Head of caudate nucleus (tissue), 42 donors: ENCODE results near the gene PRKAA1.
"Not testable (repeated sequence)": the region's sequence is repeated elsewhere in the genome, so short reads cannot be mapped to it uniquely, and the experiment has no call there.

ENCODE experiments used
- DNase-seq, 42 donors: peaks; one replicate each; pipeline versions ENCODE4 v3.0.0 to v3.0.0-alpha.2; 2020 to 2021; ENCODE audit warnings: mixed read lengths in 7 of 42
- intact Hi-C: fragments of 100-400 bp; cut with DNase I; formaldehyde crosslinking; loops from one replicate; pipeline ENCODE4 v1.15.0; 2022

The PRKAA1 gene

DNA sequence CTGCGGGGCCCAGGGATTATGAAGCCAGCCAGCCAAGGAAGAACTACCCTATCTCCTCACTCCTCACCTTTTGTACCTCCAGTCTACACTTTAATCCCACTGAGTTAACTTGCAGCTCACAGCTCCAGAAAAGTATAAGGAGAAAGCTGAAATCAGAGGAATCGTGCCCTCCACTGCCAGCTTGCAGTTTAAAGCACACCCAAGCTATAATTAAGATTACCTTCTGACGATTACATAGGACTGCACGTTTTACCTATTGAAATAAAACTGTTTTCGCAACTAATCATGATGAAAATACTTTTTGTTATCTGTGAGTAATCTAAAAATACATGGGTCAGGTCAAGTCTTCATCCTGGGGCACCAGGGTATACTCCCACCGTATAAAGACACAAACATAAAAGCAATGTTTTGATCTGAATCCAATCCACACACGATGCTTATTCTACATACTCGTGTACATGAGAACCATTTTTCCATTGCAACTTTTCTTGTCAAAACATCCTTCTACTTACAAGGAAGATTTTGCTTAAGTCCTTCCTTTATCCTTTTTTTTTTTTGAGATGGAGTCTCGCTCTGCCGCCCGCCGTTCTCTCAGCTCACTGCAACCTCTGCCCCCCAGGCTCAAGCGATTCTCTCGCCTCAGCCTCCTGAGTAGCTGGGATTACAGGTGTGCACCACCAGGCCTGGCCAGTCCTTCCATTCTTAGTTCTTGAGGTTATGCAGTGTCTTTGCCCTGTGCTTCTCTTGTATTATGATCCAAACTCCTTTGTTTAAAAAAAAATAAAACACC, 29.2 kb upstream of the PRKAA1 start:
- DNase-seq, result no peak
- intact Hi-C loops, result no loop called here

DNA sequence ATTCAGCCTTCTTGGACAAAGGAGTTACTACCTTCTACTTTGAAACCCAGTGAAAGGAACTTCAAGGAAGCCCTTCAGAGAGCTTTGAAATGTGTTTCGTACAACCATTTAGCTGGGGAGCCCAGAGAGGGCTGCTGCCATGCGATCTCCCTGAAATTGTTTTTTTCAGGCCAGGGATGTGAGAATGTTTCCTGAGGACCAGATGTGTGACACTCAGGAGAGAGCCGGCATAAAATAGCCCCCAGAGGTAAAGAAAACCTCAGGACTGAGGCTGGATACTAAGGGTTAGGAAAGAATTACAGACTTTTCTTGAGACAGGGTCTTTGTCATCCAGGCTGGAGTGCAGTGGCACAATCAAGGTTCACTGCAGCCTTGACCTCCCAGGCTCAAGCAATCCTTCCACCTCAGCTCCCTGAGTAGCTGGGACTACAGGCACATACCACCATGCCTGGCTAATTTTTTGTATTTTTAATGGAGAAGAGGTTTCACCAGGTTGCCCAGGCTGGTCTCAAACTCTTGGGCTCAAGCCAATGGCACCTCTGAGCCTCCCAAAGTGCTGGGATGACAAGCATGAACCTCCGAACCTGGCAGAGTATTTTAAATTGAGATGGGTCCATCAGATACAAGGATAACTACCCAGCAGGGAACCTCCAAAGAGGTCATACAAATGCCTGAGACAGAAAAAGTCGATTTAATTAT, 28.5 kb upstream of the PRKAA1 start:
- intact Hi-C loops, result no loop called here
- no peak for DNase-seq

DNA sequence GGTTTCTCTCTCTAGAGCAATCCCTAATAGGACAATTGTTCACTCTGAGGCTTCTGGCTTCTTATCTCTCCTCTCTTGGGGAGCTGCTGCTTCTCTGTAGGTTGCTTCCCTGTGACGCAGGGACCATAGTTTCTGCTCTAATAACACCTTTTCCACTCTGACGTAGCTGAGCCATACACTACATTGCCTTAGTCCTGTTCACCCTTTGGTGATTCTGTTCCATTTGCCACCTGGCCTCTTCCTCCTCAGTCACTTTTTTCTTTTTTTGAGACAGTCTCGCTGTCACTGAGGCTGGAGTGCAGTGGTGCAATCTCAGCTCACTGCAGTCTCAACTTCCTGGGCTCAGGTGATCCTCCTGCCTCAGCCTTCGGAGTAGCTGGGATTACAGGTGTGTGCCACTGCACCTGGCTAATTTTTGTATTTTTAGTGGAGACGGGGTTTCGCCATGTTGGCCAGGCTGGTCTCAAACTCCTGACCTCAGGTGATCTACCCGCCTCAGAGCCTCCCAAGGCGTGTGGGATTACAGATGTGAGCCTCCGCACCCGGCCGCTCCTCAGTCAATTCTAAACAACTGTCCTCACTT, 27.4 kb upstream of the PRKAA1 start:
- intact Hi-C loops, result not testable (repeated sequence)

DNA sequence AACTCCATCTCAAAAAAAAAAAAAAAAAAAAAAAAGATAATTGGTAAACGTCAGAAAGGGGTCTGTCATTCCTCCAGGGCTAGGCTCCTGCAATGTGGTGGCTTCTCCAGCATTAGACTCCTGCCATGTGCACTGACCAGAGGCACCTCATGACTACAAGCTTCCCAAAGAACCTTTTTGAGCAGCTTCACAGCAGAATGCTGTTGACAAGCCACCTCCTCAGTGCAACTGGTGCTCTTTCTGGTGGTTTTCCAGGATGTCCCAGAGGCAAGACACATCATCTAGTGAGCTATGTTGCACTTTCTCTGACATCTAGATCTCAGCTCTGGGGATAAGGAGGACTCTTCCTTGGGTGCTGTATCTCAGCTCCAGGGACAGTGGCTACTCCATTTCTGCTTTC, 25.3 kb upstream of the PRKAA1 start:
- intact Hi-C loops, result no loop called here
- no peak for DNase-seq

More for the DNA sequence above, 27.4 kb upstream of the PRKAA1 start:
- DNase-seq, result not testable (repeated sequence)

DNA sequence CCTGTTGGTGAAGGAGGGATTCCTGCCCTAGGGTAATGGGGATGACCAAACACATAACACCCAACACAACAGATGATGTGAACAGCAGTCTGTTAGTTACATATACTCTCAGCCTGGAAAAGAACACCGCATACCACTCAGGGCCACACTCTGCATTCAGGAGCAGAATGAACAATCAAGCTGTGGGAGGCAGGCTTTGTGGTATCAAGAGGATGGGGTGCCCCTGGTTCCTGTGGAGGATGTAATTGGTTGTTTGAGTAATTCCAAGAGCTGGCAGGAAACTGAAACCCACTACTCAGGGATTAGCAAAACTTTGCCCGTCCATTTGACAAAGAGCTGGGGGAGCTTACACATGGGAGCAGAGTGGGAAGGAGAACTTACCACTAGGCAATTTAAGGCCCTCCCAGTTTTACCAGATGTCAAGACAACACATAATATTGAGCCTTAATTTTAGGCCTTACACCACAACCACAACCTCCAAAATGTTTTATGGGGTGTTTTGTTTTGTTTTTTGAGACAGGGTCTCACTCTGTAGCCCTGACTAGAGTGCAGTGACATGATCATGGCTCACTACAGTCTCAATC, 15.6 kb upstream of the PRKAA1 start:
- no peak for DNase-seq
- intact Hi-C loops, result no loop called here

DNA sequence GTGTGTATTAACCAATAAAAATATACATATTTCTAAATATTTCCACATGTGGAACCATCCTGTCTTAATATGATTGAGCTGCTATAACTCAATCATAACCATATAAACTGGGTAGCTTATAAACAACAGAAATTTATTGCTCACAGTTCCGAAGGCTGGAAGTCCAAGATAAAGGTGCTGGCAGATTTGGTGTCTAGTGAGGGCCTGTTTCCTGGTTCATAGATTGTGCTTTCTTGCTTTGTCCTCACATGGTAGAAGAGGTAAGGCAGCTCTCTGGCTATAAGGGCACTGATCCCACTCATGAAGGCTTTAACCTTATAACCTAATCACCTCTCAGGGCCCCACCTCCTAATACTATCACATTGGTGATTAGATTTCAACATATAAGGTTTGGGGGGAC, 14.0 kb upstream of the PRKAA1 start:
- no peak for DNase-seq
- intact Hi-C loops, result no loop called here

DNA sequence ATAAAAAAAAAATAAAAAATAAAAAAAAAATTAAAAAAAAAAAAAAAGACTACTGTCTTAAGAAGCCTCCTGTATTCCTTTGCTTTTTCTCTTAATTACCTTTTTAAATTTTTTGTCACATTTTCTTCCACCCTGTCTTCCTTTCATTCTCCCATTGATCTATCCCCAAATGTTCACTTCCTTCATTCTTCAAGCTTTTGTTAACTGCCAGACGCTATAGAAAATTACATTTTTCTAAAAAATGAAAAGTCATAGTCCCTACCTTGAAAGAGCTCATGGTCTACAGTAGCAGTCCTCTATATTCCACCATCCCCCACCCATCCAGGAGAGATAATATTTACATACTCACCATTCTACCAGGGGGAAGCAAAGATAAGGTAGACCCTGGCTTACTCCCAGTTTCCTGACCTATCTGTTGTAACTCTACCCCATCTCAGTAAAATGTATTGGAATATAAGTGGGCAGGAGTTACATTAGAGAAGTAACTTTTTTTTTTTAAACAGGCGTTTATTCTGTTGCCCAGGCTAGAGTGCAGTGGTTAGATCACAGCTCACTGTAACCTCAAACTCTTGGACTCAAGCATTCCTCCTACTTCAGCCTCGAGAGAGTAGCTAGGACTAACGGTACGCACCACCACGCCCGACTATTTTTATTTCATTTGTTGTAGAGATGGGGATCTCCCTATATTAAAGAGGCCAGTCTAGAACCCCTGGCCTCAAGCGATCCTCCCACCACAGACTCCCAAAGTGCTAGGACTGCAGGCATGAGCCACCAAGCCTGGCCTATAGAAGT, 3.8 kb upstream of the PRKAA1 start:
- no peak for DNase-seq
- intact Hi-C loops, result no loop called here

DNA sequence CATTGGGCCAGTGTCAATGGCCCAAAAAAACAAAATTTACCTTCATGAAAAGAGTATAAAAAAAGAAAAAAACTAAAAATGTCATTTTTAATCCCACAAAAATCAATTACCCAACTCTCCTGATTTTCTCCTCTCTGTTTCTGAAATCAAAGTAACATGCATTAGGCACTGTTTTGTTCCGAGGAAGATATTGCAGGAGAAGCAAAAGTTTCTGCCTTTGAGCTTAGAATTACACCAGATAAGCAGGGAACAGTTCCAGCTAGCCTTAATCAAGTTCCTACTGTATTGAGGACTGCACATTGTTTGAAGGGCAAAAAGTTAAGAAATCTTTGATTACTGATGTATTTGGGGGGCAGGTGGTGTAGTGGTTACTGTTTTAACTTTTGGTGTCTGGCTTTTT, 1.1 kb upstream of the PRKAA1 start:
- intact Hi-C loops, result no loop called here
- DNase-seq, result no peak

DNA sequence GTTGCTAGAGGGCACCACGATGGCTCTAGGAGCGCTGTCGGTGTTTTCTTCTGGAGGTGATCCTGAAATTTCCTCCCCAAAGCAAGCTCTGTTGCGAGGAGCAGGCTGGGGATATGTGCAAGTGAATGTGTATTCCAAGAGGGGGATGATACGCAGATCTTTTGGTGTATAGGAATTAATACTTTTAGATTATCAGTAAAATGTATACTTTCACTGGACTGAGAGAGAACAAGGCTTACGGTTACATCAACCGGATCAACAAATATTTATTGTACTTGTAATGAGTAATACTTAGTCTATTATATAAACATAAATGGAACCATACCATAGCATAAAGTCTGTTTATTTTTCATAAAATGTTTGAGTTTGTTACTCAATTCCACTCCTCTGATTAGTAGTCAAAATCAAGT, 632 bp upstream of the PRKAA1 start:
- intact Hi-C loops, result loop anchor here (1.0 kb wide), 1 partner anchor 36 kb away; the partner anchor contains the start of gene RPL37
- DNase-seq, result no peak

DNA sequence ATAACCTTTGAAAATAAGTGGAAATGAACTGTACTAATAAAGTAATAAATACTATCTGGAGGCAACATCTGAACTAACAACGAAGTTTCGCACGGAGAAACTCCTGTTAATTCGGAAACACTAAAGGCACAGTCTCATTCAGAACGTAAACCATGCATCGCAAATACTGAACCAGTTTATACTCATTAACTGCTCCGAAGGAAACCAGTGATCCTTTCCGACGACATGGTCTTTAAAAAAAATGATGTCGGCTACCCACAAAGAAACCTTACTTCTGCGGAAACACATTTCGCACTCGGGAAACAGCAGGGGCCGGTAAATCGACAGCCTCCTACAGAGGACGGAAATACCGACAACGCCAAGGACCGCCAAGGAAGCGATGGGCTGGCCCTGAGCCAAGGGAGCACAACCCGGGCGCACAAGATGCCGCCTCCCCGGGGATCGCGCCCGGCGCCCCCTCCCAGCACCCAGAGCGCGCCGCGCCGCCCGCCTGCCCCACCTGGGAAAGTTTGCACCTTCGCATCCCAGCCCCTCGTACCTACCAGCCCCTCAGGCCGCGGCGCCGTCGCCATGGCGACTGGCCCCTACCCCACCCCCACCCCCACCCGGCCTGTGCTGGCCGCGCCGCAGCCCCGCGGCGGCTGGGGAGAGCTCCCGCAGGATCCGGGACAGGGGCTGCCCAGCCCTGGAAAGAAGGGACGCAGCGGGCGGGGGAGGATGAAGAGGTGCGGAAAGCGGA, 732 bp downstream of the PRKAA1 start:
- DNase-seq, result peak; percentile 35 to 83 (median 64)
- intact Hi-C loops, result loop anchor here (1.0 kb wide), 1 partner anchor 38 kb away; the partner anchor contains the start of gene RPL37

DNA sequence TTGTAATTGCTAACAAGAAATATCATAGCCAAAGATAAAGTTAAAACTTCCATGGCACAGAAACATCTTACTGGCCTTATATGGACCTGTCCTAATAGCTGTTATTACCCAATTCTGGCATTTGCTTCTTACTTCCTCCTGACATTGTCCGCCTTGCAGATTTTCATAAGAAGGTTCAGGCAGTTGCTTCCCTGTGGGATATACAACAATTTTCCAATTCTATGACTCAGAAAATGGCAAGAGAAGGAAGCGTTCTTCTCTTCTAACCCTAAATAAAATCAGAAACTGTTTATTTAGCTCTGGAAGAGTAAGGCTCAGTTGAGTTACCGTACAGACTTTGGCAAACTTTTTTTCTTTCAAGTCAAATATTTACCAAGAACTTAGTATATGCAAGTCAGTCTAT, 1.7 kb downstream of the PRKAA1 start:
- DNase-seq, result no peak
- intact Hi-C loops, result no loop called here

DNA sequence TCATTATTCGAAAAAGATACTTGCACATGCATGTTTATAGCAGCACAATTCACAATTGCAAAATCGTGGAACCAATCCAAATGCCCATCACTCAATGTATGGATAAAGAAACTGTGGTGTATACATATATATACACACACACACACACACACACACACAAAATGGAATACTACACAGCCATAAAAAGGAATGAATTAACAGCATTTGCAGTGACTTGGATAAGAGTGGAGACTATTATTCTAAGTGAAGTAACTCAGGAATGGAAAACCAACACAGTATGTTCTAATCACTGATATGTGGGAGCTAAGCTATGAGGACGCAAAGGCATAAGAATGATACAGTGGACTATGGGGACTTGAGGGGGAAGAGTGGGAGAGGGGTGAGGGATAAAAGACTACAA, 3.3 kb downstream of the PRKAA1 start:
- intact Hi-C loops, DNase-seq: not testable (repeated sequence)

DNA sequence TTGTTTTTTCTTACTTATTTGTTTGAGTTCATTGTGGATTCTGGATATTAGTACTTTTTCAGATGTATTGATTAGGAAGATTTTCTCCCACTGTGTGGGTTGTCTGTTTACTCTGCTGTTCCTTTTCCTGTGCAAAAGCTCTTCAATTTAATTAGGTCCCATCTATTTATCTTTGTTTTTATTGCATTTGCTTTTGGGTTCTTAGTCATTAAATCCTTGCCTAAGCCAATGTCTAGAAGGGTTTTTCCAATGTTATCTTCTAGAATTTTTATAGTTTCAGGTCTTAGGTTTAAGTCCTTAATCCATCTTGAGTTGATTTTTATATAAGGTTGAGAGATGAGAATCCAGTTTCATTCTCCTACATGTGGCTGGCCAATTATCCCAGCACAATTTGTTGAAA, 3.8 kb downstream of the PRKAA1 start:
- DNase-seq, intact Hi-C loops: not testable (repeated sequence)

DNA sequence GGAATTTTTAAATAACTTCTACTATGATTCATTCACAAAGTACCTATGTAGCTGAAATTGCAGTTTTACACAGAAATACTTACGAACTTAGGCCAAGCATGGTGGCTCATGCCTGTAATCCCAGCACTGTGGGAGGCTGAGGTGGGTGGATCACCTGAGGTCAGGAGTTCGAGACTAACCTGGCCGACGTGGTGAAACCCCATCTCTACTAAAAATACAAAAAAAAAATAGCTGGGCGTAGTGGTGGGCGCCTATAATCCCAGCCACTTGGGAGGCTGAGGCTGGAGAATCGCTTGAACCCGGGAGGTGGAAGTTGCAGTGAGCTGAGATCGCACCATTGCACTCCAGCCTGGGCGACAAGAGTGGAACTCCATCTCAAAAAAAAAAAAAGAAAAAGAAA, 5.5 kb downstream of the PRKAA1 start:
- intact Hi-C loops, DNase-seq: not testable (repeated sequence)

DNA sequence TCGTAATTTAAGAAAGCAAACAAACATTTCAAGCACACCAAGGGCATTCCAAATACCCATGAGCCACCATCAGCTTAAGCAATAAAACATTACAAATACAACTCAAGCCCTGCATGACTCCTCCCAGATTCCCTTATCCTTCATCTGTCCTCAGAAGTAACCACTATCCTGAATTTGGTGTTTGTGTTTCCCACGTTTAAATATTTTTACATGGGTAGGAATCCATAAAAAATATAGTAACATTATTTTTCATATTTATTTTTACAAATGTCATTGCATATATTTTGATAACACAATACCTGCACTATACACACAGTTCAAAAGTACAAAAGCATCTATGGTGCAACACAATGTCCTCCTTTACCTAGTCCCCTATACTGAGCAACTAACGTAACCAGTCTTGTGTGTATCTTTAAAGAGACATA, 6.4 kb downstream of the PRKAA1 start:
- no peak for DNase-seq
- intact Hi-C loops, result no loop called here

DNA sequence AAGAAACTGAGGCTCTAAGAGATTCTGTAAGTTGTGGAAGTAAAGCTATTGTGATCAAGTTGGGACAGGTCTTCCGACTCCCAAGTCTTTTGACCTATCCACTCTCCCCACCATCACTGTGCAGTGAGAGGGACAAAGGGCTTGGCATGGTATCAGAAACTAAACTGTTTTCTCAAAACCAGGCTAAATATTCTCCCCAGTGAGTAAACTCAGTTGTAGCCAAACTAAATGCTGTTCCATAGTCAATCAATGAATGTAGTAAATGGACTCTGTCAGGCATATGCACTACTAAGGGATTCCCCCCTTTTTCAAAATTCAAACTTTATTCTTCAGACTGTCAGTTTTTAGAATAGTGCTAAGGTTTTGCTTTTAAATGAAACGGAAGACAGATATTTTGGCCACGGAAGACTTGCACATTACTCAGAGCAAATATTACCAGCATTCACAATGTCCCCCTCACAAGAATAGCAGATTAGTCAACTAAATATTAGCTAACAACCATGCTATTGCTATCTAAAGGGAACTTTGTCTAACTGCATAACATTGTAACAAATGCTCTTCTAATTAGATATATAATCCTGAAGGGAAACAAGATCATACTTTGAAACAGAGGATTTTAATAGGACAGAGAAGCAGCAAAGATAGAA, 7.1 kb downstream of the PRKAA1 start:
- DNase-seq, result no peak
- intact Hi-C loops, result no loop called here

DNA sequence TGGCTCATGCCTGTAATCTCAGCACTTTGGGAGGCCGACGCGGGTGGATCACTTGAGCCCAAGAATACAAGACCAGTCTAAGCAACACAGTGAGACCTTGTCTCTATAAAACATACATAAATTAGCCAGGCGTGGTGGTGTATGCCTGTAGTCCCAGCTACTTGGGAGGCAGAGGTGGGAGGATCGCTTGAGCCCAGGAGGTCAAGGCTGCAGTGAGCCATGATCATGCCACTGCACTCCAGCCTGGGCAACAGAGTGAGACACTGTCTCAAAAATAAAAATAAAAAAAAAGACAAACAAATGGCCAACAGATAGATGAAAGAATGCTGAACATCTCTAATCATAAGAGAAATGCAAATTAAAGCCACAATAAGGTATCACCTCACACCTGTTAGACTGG, 9.2 kb downstream of the PRKAA1 start:
- intact Hi-C loops, DNase-seq: not testable (repeated sequence)

DNA sequence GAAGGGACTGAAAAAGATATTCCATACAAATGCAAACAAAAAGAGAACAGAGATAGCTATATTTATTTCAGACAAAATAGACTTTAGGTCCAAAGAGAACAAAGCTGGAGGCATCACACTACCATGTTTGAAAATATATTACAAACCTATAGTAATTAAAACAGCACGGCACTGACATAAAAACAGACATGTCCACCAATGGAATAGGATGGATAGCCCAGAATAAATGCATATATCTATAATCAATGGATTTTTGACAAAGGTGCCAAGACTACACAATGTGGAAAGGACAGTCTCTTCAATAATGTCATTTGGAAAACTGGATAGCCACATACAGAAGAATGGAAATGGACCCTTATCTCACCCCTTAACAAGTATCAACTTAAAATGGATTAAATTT, 10.2 kb downstream of the PRKAA1 start:
- intact Hi-C loops, result no loop called here
- DNase-seq, result no peak
